Astrocyte (in vitro differentiated cells and primary cell): ENCODE results near the gene AJAP1.

Experiments used
- EZH2 ChIP-seq: IDR thresholded peaks from 2 replicates; pipeline ENCODE4 v1.6.1; 2012; ENCODE audit warnings: mild to moderate bottlenecking, low read length, inconsistent platforms; ENCODE audit not compliant: insufficient read depth
- TF ChIP-seq, protein P1 (sequence below): IDR thresholded peaks from 2 replicates; pipeline ENCODE4 v1.5.1; 2011; ENCODE audit warnings: low read depth, mild to moderate bottlenecking, inconsistent platforms, low read length, moderate library complexity; ENCODE audit not compliant: insufficient read depth

DNA sequence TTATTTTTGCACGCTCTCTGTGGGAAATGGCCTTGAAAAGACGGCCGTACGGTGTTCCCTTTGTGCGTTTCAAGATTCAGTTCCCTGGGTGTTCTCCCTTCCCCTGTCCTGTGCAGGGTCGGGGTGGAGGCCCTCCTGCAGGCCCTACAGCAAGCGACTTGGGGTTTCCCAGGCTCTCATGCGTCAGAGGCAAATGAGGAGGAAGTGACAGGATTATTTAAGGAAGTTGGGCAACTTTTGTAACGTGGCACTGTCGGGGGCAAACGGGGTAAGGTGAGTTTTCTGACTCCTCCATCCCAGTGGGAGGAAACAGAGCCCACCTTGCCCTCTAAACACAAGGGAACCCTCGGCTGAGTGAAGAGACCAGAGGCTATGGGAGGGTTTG, 16.1 kb upstream of the AJAP1 start:
- TF ChIP-seq, protein P1, sequence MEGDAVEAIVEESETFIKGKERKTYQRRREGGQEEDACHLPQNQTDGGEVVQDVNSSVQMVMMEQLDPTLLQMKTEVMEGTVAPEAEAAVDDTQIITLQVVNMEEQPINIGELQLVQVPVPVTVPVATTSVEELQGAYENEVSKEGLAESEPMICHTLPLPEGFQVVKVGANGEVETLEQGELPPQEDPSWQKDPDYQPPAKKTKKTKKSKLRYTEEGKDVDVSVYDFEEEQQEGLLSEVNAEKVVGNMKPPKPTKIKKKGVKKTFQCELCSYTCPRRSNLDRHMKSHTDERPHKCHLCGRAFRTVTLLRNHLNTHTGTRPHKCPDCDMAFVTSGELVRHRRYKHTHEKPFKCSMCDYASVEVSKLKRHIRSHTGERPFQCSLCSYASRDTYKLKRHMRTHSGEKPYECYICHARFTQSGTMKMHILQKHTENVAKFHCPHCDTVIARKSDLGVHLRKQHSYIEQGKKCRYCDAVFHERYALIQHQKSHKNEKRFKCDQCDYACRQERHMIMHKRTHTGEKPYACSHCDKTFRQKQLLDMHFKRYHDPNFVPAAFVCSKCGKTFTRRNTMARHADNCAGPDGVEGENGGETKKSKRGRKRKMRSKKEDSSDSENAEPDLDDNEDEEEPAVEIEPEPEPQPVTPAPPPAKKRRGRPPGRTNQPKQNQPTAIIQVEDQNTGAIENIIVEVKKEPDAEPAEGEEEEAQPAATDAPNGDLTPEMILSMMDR: no peak
- TF ChIP-seq EZH2: no peak
